Lung (tissue), 12 donors: ENCODE measurements around the gene SP5. TPM values are rescaled to one million over a fixed set of nuclear protein-coding genes. Genes with fewer than 3 reads are reported as not detected.

Source experiments
- ATAC-seq: fragments of 200-7000 bp; cut with Tn5 transposase; one replicate; pipeline ENCODE4 v1.9.1; 2020; ENCODE audit warnings: moderate number of reproducible peaks; ENCODE audit not compliant: insufficient read depth, low FRiP score
- DNase-seq, 3 donors: peaks; one replicate each; pipeline ENCODE4 v3.0.0-alpha.2; 2013 to 2017
- H3K27ac ChIP-seq, 2 donors: one replicate each; pipeline ENCODE4 v1.5.1; 2013; ENCODE audit warnings: mild to moderate bottlenecking in 2 of 2, moderate library complexity in 2 of 2, control low read depth in 1 of 2, inconsistent platforms in 1 of 2, low read depth in 1 of 2, low read length in 1 of 2
- H3K27me3 ChIP-seq, 3 donors: one replicate each; pipeline ENCODE4 v1.5.1; 2013; ENCODE audit warnings: low read length in 2 of 3; ENCODE audit not compliant: control insufficient read depth in 3 of 3, insufficient read depth in 3 of 3
- H3K36me3 ChIP-seq, 4 donors: one replicate each; pipeline ENCODE4 v1.5.1; 2013; ENCODE audit warnings: low read length in 4 of 4, mild to moderate bottlenecking in 1 of 4, moderate library complexity in 1 of 4; ENCODE audit not compliant: control insufficient read depth in 4 of 4, insufficient read depth in 4 of 4
- H3K4me1 ChIP-seq, 5 donors: one replicate each; pipeline ENCODE4 v1.5.1; 2013; ENCODE audit warnings: low read length in 5 of 5, mild to moderate bottlenecking in 2 of 5, moderate library complexity in 1 of 5; ENCODE audit not compliant: control insufficient read depth in 5 of 5, insufficient read depth in 5 of 5
- H3K4me3 ChIP-seq: one replicate; pipeline ENCODE4 v1.5.1; 2013; ENCODE audit warnings: mild to moderate bottlenecking, control low read depth, moderate library complexity
- H3K9ac ChIP-seq, 2 donors: one replicate each; pipeline ENCODE4 v1.5.1; 2013; ENCODE audit warnings: low read length in 2 of 2, control low read depth in 1 of 2; ENCODE audit not compliant: insufficient read depth in 1 of 2
- H3K9me3 ChIP-seq, 4 donors: one replicate each; pipeline ENCODE4 v1.5.1; 2013; ENCODE audit warnings: low read length in 3 of 4, mild to moderate bottlenecking in 1 of 4, moderate library complexity in 1 of 4; ENCODE audit not compliant: control insufficient read depth in 4 of 4, insufficient read depth in 3 of 4
- WGBS, 2 donors: extraction: QIAGEN DNeasy Blood & Tissue Kit; methylation state at CpG; one replicate each; pipeline ENCODE4 v1.1.7; 2013; 5-methylcytosine and 5-hydroxymethylcytosine counted together
- polyA plus RNA-seq, 2 donors: library from polyadenylated mRNA; stranded (reverse); fragments of 200-250 nt; gene quantifications; one replicate each; pipeline ENCODE4 v1.2.1, GENCODE V29; 2013
- total RNA-seq, 2 donors: library from RNA; depleted of rRNA in 1 of 2; stranded (reverse); fragments of >200 nt in 1 of 2; gene quantifications; one replicate each; pipeline ENCODE4 v1.2.1, GENCODE V29; 2014 to 2021
- TF ChIP-seq, protein P1 (sequence below): IDR thresholded peaks from 2 replicates; pipeline ENCODE4 v1.5.1; 2012; ENCODE audit warnings: mild to moderate bottlenecking; ENCODE audit errors: control extremely low read depth, extremely low read depth
- donor health status: control.
- donor health status: control.
- donor health status: Bipolar disorder and iron deficiency.
- donor health status: healthy.
- donor health status: DM: yes; HTN: yes; CAD: no.

SP5 gene
- total and polyA plus RNA-seq, 4 donors, result 0.45 to 5.2 (median 2.9) TPM

DNA sequence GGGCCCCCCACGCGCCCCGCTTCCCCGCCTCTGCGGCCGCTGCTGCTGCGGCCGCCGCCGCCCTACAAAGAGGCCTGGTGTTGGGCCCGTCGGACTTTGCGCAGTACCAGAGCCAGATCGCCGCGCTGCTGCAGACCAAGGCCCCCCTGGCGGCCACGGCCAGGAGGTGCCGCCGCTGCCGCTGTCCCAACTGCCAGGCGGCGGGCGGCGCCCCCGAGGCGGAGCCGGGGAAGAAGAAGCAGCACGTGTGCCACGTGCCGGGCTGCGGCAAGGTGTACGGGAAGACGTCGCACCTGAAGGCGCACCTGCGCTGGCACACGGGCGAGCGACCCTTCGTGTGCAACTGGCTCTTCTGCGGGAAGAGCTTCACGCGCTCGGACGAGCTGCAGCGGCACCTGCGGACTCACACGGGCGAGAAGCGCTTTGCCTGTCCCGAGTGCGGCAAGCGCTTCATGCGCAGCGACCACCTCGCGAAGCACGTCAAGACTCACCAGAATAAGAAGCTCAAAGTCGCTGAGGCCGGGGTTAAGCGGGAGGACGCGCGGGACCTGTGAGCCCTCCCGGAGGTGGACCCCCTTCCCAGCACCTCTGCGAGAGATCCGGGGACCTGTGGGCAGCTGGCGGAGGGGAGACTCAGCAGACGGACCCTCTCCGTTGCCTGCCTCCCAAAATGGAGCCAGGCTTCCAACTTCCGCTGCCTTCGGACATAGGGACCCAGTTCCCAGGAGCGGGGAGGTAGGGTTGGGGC lies 1.9 kb downstream of the SP5 start:
- Histone ChIP-seq H3K9ac (no peak overlapping the region), H3K4me1 (peaks cover 0 to 34% (median 9%) of the 10 kb centered on the region in 5 donors), H3K36me3 (no peaks in the 10 kb centered on the region), H3K4me3 (no peak overlapping the region), H3K27me3 (peaks cover 2 to 41% (median 24%) of the 10 kb centered on the region in 3 donors), H3K27ac (no peak overlapping the region), H3K9me3 (peaks cover 0 to 4% (median 0%) of the 10 kb centered on the region in 4 donors)
- TF ChIP-seq, protein P1, sequence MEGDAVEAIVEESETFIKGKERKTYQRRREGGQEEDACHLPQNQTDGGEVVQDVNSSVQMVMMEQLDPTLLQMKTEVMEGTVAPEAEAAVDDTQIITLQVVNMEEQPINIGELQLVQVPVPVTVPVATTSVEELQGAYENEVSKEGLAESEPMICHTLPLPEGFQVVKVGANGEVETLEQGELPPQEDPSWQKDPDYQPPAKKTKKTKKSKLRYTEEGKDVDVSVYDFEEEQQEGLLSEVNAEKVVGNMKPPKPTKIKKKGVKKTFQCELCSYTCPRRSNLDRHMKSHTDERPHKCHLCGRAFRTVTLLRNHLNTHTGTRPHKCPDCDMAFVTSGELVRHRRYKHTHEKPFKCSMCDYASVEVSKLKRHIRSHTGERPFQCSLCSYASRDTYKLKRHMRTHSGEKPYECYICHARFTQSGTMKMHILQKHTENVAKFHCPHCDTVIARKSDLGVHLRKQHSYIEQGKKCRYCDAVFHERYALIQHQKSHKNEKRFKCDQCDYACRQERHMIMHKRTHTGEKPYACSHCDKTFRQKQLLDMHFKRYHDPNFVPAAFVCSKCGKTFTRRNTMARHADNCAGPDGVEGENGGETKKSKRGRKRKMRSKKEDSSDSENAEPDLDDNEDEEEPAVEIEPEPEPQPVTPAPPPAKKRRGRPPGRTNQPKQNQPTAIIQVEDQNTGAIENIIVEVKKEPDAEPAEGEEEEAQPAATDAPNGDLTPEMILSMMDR, result no peak
- 5 to 28% methylated on average over 65 to 74 of the region's 74 CpGs for WGBS, 2 donors
- ATAC-seq (peak; percentile 27), DNase-seq (peak; percentile 53 to 76 (median 71))

DNA sequence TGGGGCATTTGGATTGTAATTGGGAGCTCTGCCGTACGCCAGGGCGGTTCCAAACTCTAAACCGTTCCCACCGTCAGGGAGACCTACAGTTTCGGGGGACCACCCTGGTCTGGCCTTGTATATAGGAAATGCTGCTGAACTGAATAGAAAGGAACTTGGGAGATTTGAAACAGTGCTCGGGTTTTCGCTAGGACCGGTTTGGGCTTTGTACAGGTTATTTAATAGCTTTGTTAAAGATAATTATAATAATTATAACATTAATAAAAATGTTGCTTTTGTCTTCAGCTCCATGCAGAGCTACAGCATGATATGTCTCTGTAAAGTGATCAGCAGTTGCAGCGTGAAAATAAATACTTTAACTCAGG lies 2.4 kb downstream of the SP5 start:
- ATAC-seq, result no peak
- H3K4me3 ChIP-seq, result no peak overlapping the region

DNA sequence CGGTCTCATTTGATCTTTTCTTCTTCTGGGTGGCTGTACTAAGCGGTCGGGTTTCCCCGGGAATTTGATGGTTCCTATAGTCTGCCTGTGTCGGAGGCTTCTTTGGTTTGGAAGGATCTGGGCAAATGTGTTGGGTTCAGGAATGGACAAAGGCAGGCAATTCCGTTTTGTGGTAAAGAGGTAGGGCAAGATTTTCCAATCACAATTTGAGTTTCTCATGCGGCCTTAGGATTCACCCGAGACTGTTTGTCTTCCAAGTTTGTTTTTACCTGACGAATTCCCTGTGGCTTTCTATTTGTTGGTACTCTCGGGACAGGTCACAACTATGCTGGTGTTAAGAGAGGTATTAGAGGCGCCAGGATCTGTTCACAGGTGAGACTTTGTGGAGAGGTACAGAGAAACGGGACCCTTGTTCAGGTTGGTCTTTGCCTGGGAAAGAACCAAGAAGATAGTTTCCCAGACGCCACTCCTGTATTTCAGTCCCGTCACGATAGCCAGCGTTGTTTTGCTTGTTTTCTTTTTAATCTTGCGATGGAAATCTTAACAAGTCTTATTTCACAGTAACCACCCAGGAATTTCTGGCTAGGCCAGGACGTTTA lies 3.0 kb downstream of the SP5 start:
- no peak for DNase-seq

More for the DNA sequence above, 2.4 kb downstream of the SP5 start:
- 21 to 53% methylated on average over 10 of the region's 10 CpGs for whole genome bisulfite sequencing, 2 donors
- no peak for DNase-seq
- Histone ChIP-seq H3K4me1 (peaks cover 0 to 33% (median 14%) of the 10 kb centered on the region in 5 donors), H3K9me3 (peaks cover 0 to 4% (median 0%) of the 10 kb centered on the region in 4 donors), H3K27me3 (peaks cover 2 to 37% (median 24%) of the 10 kb centered on the region in 3 donors), H3K27ac (no peak overlapping the region), H3K36me3 (no peaks in the 10 kb centered on the region), H3K9ac (no peak overlapping the region)
- TF ChIP-seq, protein P1, result no peak

More for the DNA sequence above, 3.0 kb downstream of the SP5 start:
- H3K4me3 ChIP-seq, result no peak overlapping the region
- no peak for ATAC-seq
- H3K27me3 ChIP-seq, result peaks cover 2 to 32% (median 23%) of the 10 kb centered on the region in 3 donors
- peak overlapping the region in 1 of 2 donors; percentile 4 for H3K9ac ChIP-seq
- no peak overlapping the region for H3K27ac ChIP-seq
- no peaks in the 10 kb centered on the region for H3K36me3 ChIP-seq
- H3K9me3 ChIP-seq, result peaks cover 0 to 4% (median 0%) of the 10 kb centered on the region in 4 donors
- 30 to 54% methylated on average over 18 of the region's 18 CpGs for WGBS, 2 donors
- TF ChIP-seq, protein P1, result no peak
- peaks cover 0 to 32% (median 14%) of the 10 kb centered on the region in 5 donors for H3K4me1 ChIP-seq
